ENCODE data around the gene SEL1L3.

The SEL1L3 gene

GRCh38 chr4:25878676-25879075 is 15.9 kb upstream of the SEL1L3 start:
- no peak for TF ChIP-seq SIN3A (IDR thresholded peaks at IDR 0.05; ENCODE audit: borderline replicate concordance, insufficient read depth, low read length)
- TF ChIP-seq, protein P1, sequence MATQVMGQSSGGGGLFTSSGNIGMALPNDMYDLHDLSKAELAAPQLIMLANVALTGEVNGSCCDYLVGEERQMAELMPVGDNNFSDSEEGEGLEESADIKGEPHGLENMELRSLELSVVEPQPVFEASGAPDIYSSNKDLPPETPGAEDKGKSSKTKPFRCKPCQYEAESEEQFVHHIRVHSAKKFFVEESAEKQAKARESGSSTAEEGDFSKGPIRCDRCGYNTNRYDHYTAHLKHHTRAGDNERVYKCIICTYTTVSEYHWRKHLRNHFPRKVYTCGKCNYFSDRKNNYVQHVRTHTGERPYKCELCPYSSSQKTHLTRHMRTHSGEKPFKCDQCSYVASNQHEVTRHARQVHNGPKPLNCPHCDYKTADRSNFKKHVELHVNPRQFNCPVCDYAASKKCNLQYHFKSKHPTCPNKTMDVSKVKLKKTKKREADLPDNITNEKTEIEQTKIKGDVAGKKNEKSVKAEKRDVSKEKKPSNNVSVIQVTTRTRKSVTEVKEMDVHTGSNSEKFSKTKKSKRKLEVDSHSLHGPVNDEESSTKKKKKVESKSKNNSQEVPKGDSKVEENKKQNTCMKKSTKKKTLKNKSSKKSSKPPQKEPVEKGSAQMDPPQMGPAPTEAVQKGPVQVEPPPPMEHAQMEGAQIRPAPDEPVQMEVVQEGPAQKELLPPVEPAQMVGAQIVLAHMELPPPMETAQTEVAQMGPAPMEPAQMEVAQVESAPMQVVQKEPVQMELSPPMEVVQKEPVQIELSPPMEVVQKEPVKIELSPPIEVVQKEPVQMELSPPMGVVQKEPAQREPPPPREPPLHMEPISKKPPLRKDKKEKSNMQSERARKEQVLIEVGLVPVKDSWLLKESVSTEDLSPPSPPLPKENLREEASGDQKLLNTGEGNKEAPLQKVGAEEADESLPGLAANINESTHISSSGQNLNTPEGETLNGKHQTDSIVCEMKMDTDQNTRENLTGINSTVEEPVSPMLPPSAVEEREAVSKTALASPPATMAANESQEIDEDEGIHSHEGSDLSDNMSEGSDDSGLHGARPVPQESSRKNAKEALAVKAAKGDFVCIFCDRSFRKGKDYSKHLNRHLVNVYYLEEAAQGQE (IDR thresholded peaks at IDR 0.05; ENCODE audit: insufficient read depth in 1 of 2, low read depth in 2 of 2, low read length in 2 of 2) = no peak
- TF ChIP-seq FOXP2 (optimal IDR thresholded peaks at IDR 0.05; ENCODE audit: borderline replicate concordance, extremely low read depth, extremely low read length, insufficient read depth) = no peak
- TF ChIP-seq TAF1 (IDR thresholded peaks at IDR 0.05; ENCODE audit: borderline replicate concordance, insufficient read depth, low read length) = no peak
- no peak for TF ChIP-seq POLR2AphosphoS5 (IDR thresholded peaks at IDR 0.05; ENCODE audit: low read depth, low read length)

DNA sequence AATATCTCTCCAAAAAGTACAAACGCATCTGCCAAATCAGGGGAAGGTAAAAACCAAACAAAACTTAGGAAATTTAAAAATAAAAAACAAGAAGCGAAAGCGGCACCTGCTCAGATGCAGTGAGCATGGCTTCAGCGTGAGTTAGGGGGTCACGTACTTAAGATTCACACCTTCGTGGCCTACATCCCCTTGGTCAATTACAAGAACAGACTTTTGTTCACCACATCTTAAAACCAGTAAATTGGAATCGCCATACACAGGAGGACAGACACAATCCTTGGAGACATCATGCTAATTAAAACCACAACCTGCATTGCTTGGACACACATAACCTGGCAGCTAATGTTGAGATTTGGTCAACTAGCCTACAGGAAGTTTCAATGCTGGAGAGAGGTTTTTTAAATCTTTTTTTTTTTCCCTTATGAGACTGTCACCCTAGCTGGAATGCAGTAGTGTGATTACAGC is 12.5 kb upstream of the SEL1L3 start:
- TF ChIP-seq, protein P1 (IDR thresholded peaks at IDR 0.05; ENCODE audit: insufficient read depth in 1 of 2, low read depth in 2 of 2, low read length in 2 of 2) = no peak
- TF ChIP-seq TAF1 (IDR thresholded peaks at IDR 0.05; ENCODE audit: borderline replicate concordance, insufficient read depth, low read length) (no peak), POLR2AphosphoS5 (IDR thresholded peaks at IDR 0.05; ENCODE audit: low read depth, low read length) (no peak), SIN3A (IDR thresholded peaks at IDR 0.05; ENCODE audit: borderline replicate concordance, insufficient read depth, low read length) (no peak), FOXP2 (optimal IDR thresholded peaks at IDR 0.05; ENCODE audit: borderline replicate concordance, extremely low read depth, extremely low read length, insufficient read depth) (no peak)

GRCh38 chr4:25874655-25875054 is 11.9 kb upstream of the SEL1L3 start:
- TF ChIP-seq TAF1 (IDR thresholded peaks at IDR 0.05; ENCODE audit: borderline replicate concordance, insufficient read depth, low read length) = no peak
- no peak for TF ChIP-seq SIN3A (IDR thresholded peaks at IDR 0.05; ENCODE audit: borderline replicate concordance, insufficient read depth, low read length)
- no peak for TF ChIP-seq FOXP2 (optimal IDR thresholded peaks at IDR 0.05; ENCODE audit: borderline replicate concordance, extremely low read depth, extremely low read length, insufficient read depth)
- no peak for TF ChIP-seq POLR2AphosphoS5 (IDR thresholded peaks at IDR 0.05; ENCODE audit: low read depth, low read length)
- TF ChIP-seq, protein P1 (IDR thresholded peaks at IDR 0.05; ENCODE audit: insufficient read depth in 1 of 2, low read depth in 2 of 2, low read length in 2 of 2) = no peak

- TF ChIP-seq POLR2AphosphoS5 (IDR thresholded peaks at IDR 0.05; ENCODE audit: low read depth, low read length) (no peak), FOXP2 (optimal IDR thresholded peaks at IDR 0.05; ENCODE audit: borderline replicate concordance, extremely low read depth, extremely low read length, insufficient read depth) (no peak), SIN3A (IDR thresholded peaks at IDR 0.05; ENCODE audit: borderline replicate concordance, insufficient read depth, low read length) (no peak)
- TF ChIP-seq, protein P1 (IDR thresholded peaks at IDR 0.05; ENCODE audit: insufficient read depth in 1 of 2, low read depth in 2 of 2, low read length in 2 of 2) = no peak
These were observed 10.9 kb upstream of the SEL1L3 start for GRCh38 chr4:25873632-25874129.

Data from PFSK-1 (cell line).